Kidney epithelial cell (primary cell): Measurements from ENCODE around the gene PIP5KL1. TPM values are rescaled to one million over a fixed set of nuclear protein-coding genes. Genes with fewer than 3 reads are reported as not detected.

Experiments used
- DNase-seq: peaks from one replicate; pipeline ENCODE4 v3.0.0-alpha.2; 2010; ENCODE audit warnings: low read depth
- H3K27me3 ChIP-seq: 2 replicates; pipeline ENCODE4 v1.6.0; 2011; ENCODE audit warnings: low read length; ENCODE audit not compliant: control insufficient read depth, insufficient read depth
- H3K36me3 ChIP-seq: 2 replicates; pipeline ENCODE4 v1.5.1; 2011; ENCODE audit warnings: low read length; ENCODE audit not compliant: control insufficient read depth, insufficient read depth
- H3K4me3 ChIP-seq: 2 replicates; pipeline ENCODE4 v1.5.1; 2011; ENCODE audit warnings: low read depth, mild to moderate bottlenecking, control low read depth, low read length
- total RNA-seq: library from RNA; depleted of rRNA; stranded (reverse); fragments of >200 nt; gene quantifications from 2 replicates; pipeline ENCODE4 v1.2.3, GENCODE V29; 2015
- TF ChIP-seq, protein P1 (sequence below): IDR thresholded peaks from 2 replicates; pipeline ENCODE4 v1.5.1; 2011; ENCODE audit warnings: mild to moderate bottlenecking, moderate library complexity, low read length, control low read depth, inconsistent platforms; ENCODE audit not compliant: insufficient read depth, poor library complexity, severe bottlenecking

The PIP5KL1 gene
- total RNA-seq, 1 donor from 2014 or later = 3.6 TPM

DNA sequence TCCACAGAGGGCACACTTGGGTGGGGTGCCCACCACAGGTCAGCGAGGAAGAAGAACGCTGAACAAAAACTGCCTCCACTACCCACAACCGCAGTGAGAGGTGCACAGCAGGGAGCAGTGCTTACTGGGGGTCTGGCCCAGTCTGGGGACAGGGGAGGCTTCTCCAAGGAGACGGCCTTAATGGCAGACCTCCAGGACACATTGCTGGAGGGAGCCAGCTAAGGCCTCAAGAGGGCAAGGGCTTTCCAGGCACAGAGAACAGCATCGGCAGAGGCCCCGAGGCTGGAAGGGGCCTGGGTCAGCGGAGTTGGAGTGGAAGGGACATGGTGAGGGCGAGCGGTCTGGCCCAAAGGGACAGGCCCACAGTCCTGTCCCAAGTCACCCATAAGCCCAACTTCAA is 15.4 kb upstream of the PIP5KL1 start:
- H3K36me3 ChIP-seq = no peaks in the 10 kb centered on the region
- no peaks in the 10 kb centered on the region for H3K27me3 ChIP-seq
- TF ChIP-seq, protein P1, sequence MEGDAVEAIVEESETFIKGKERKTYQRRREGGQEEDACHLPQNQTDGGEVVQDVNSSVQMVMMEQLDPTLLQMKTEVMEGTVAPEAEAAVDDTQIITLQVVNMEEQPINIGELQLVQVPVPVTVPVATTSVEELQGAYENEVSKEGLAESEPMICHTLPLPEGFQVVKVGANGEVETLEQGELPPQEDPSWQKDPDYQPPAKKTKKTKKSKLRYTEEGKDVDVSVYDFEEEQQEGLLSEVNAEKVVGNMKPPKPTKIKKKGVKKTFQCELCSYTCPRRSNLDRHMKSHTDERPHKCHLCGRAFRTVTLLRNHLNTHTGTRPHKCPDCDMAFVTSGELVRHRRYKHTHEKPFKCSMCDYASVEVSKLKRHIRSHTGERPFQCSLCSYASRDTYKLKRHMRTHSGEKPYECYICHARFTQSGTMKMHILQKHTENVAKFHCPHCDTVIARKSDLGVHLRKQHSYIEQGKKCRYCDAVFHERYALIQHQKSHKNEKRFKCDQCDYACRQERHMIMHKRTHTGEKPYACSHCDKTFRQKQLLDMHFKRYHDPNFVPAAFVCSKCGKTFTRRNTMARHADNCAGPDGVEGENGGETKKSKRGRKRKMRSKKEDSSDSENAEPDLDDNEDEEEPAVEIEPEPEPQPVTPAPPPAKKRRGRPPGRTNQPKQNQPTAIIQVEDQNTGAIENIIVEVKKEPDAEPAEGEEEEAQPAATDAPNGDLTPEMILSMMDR = no peak
- no peak for DNase-seq
- H3K4me3 ChIP-seq = no peak overlapping the region

DNA sequence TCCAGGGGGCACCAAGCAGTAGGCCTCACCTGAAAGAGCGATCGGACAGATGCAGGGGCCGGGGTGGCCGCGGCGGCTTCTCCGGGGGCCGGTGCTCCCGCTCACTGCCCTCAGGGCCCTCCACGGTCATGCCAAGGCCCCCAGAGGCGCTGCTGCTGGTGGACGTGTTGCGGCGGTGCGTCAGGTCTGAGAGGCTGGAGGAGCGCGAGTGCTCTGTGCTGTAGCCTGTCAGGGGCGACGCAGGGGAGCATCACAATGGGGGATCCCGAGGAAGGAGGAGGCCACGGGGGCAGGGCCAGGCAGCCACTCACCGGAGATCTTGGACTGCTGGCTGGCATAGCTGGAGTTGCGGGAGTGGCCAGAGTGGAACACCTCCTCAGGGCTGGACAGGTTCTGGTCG is 14.8 kb upstream of the PIP5KL1 start:
- TF ChIP-seq, protein P1 = no peak
- Histone ChIP-seq H3K36me3 (no peaks in the 10 kb centered on the region), H3K4me3 (no peak overlapping the region), H3K27me3 (no peaks in the 10 kb centered on the region)
- DNase-seq = no peak

DNA sequence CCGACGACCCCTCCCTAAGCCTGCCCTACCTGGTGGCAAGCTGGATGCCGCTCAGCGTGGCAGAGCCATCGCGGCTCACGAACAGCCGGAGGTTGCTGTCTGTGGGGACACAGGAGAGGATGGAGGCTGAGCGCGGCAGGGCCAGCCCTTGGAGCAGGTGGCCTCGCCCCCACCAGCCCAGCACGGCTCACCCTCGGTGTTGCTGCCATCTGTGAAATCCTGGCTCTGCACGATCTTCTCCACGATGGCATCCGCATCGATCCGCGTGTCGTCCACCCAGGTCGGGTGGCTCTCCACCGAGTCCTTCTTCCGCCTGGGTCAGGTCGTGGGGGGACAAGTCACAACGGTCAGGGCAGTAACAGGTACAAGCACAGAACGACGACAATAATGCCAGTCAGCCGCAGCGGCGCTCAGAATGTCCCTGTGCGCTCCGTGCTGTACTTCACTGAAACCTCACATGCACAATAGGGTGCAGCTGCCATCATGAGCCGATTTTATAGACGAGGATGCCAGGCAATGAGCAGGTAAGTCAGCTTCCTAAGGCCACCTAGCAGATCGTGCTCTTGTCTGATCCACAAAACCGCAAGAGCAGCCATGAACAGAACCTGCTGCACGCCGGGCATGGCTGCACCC is 14.1 kb upstream of the PIP5KL1 start:
- no peaks in the 10 kb centered on the region for H3K36me3 ChIP-seq
- no peaks in the 10 kb centered on the region for H3K27me3 ChIP-seq
- TF ChIP-seq, protein P1 = no peak
- no peak overlapping the region for H3K4me3 ChIP-seq
- DNase-seq = no peak

DNA sequence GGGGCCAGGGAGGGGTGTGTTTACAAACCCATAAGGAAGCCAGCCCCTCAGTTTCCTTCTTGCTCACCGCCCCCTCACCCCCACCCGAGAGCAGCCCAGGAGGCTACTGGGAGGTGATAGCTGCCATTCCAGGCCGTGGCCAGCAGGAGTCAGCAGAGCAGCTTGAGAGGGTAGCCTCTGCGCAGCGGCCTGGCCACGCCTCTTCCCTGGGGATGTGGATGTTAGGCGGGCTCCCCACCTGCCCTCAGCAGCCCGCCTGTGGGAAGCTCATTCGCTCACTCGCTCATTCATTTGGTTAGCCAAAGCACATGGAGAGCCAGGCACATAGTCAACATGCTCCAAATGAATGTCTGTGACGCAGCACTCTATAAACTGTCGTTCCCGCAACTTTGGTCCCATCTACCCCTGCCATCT is 13.2 kb upstream of the PIP5KL1 start:
- no peaks in the 10 kb centered on the region for H3K36me3 ChIP-seq

DNA sequence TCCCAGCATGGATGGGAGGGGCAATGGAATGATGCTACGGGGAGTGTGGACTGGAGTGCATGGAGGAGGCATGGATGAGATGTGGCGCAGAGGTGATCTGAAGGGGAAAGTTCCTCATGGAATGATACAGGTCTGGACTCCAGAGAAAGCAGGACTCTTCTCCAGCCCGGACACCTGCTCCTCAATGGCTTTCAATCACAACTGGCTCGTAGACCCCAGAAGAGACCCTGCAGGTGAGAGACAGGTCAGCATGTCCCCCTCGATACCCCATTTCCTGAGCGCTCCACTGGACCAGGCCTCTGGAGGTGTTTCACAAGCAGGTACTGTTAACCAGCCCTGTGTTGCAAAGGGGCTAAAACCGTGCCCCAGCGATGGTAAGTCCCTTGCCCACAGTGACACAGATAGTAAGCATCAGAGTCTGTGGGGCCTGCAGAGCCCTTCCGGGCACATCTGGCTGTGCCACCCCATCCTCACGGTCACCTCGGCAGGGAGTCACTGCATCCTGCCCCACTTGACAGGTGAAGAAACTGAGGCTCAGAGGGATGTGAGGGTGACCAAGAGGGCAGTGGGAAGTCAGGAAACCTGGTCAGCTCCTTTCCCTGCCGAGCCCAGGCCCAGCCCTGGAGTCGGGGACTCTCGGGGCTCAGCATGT is 12.6 kb upstream of the PIP5KL1 start:
- Histone ChIP-seq H3K27me3 (no peaks in the 10 kb centered on the region), H3K36me3 (no peaks in the 10 kb centered on the region), H3K4me3 (no peak overlapping the region)
- TF ChIP-seq, protein P1 = no peak
- DNase-seq = no peak

More for the DNA sequence above, 13.2 kb upstream of the PIP5KL1 start:
- no peak overlapping the region for H3K4me3 ChIP-seq
- TF ChIP-seq, protein P1 = peak; percentile 98
- DNase-seq = no peak
- no peaks in the 10 kb centered on the region for H3K27me3 ChIP-seq
